GM10266 (cell line): ENCODE results near the gene CATSPERD.
"Not testable (repeated sequence)": the region's sequence is repeated elsewhere in the genome, so short reads cannot be mapped to it uniquely, and the experiment has no call there.

Source experiments
- DNase-seq: peaks from one replicate; pipeline ENCODE4 v3.0.0; 2012; ENCODE audit errors: extremely low spot score
- CTCF ChIP-seq: IDR thresholded peaks from 2 replicates; pipeline ENCODE4 v1.5.1; 2012; ENCODE audit warnings: mild to moderate bottlenecking, low read depth; ENCODE audit not compliant: control insufficient read depth, insufficient read depth; ENCODE audit errors: missing control alignments

Gene CATSPERD

DNA sequence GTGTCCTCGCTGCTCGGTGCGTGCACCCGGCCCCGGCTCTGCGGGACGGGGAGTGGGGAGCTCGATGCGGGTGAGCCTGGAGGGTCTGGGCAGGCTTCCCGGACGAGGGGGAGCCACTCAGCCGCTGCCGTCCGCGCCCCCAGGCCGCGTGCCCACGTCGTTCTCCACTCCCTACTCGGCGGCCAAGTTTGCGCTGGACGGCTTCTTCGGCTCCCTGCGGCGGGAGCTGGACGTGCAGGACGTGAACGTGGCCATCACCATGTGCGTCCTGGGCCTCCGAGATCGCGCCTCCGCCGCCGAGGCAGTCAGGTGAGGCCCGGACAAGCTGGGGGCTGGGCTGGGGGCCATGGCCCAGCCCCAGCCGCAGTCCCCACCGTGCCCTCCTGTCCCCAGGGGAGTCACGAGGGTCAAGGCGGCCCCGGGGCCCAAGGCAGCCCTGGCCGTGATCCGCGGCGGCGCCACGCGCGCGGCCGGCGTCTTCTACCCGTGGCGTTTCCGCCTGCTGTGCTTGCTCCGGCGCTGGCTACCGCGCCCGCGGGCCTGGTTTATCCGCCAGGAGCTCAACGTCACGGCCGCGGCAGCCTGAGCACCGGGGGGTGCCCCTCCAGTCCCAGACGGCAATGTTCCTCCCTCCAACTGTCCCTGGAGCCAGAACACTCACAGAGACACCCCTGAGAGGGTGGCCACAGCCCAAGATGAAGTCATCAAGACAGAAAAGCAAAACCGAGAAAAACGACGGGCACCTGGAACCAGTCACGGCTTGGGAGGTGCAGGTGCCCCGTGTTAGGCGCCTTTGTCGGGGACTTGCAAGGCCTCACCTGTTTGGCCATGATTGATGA is 32.9 kb upstream of the CATSPERD start:
- no peak for TF ChIP-seq CTCF
- no peak for DNase-seq

DNA sequence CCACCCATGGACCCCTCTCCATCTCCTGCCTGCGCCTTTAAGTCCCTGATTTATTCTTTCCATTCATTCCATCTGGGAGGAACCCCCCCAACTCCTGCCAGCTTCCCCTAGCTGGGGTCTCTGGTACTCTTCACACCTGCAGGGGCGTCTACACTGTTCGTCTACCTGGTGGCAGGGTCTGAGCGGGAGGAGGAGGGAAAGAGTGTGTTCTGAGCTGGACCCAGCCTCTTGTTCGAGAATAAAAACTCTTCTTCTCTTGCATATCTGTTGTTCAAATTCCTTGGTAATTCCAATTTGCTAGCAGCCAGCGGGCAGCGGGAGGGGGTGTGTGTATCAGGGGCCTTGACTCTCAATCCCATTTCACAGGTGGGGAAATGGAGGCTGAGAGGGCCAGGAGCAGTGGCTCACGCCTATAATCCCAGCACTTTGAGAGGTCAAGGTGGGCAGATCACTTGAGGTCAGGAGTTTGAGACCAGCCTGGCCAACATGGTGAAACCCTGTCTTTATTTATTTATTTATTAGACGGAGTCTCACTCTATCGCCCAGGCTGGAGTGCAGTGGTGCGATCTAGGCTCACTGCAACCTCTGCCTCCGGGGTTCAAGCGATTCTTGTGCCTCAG is 32.1 kb upstream of the CATSPERD start:
- not testable (repeated sequence) for DNase-seq

- peak; percentile 100 for TF ChIP-seq CTCF
- peak; percentile 98 for DNase-seq
These were observed 30.1 kb upstream of the CATSPERD start, which contains the start of gene RPL36 for GRCh38 chr19:5690125-5690954. Gene RPL36 (plus strand): TSS chr19:5690295. CDS start chr19:5690508, 213 bp downstream.

DNA sequence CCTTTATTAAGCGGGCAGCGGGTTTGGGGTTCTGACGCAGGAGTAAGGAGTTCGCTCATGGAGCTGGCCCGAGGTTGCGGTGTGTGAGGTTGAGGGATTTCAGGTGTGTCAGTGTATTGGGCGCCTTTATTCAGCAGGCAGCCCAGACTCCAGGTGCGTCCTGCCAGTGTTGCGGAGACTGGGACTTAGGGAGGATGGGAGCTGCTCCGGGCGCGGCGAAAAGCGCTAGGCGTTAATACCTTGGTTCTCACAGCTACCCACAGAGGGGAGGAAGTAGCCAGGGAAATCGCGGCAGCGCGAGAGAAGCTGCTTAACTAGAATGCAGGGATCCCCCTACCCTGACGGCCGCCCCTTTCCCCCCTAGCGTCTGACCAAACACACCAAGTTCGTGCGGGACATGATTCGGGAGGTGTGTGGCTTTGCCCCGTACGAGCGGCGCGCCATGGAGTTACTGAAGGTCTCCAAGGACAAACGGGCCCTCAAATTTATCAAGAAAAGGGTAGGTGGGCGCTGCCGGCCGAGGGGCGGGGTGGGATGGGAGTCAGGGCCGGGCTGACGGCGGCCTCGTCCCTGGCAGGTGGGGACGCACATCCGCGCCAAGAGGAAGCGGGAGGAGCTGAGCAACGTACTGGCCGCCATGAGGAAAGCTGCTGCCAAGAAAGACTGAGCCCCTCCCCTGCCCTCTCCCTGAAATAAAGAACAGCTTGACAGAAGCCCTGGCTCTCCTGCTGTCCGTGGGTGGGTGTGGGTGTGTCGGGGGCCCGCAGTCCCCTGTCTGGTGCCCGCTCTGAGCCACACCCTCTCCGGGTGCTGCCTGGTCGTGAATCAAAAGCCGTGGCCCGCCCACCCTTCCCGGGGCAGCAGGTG is 29.2 kb upstream of the CATSPERD start:
- TF ChIP-seq CTCF = no peak

GRCh38 chr19:5691822-5692722 is 28.4 kb upstream of the CATSPERD start:
- TF ChIP-seq CTCF = no peak
- DNase-seq = no peak

More for the DNA sequence above, 29.2 kb upstream of the CATSPERD start:
- no peak for DNase-seq

GRCh38 chr19:5692723-5693194 is 27.7 kb upstream of the CATSPERD start:
- no peak for DNase-seq
- no peak for TF ChIP-seq CTCF
